ENCODE results near the gene ZNF768. TPM values are rescaled to one million over a fixed set of nuclear protein-coding genes. Genes with fewer than 3 reads are reported as not detected.

The ZNF768 gene
- total and polyA plus RNA-seq, 5 donors from 2014 or later = 0.40 to 4.0 (median 0.81) TPM

DNA sequence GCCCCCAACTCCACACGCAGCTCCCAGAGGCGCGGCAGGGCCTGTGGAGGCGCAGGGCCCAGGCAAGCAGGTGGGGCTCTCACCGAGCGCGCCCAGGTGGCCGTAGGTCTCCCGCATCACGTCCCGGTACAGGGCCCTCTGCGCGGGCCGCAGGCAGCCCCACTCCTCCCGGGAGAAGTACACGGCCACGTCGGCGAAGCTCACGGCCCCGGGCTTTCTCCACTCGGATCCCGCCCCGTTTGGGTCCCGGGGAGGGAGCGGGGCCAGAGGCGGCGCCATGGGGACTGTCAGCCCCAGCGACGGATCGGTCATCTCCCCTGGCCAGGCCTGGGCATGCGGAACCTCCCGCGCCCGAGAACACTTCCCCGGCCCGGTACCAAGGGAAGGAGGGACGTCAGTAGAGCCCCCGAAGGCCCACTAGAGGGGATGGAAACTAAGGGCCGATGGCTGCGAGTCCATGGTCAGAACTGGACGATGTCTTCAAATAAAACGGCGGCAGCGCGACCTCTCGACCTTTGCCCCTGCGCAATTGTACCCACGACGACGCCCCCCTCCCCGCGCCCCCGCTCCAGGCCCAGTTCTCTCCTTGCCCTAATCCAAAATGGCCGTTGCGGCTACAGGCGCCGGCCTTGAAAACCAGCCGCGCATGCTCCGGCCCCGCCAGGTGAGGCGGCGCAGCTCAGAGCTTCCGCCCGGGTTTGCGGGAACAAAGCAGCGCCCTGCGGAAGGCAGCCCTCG, 8.2 kb upstream of the ZNF768 start, which contains the start of gene ZNF747:
TSS of gene ZNF747 (minus strand) at position 491 of the 738 bp plus-strand sequence. CDS start at position 312, 179 bp downstream.
- no peaks in the 10 kb centered on the region for H3K9me3 Mint-ChIP-seq
- peak within 1 kb of the TSS; percentile 90 for H3K27ac ChIP-seq (ENCODE audit: insufficient read depth, low read length, poor library complexity, severe bottlenecking)
- H3K4me3 ChIP-seq (ENCODE audit: low read depth, low read length) = peak within 1 kb of the TSS; percentile 94
- H3K4me3 Mint-ChIP-seq = peak within 1 kb of the TSS; percentile 89 to 99 (median 96)
- peaks cover 32% of the 10 kb centered on the region for H3K4me1 ChIP-seq (ENCODE audit: control insufficient read depth, insufficient read depth, low read length, poor library complexity, severe bottlenecking)
- H3K36me3 ChIP-seq (ENCODE audit: control insufficient read depth, insufficient read depth, low read length) = peaks cover 5% of the 10 kb centered on the region
- no peaks in the 10 kb centered on the region for H3K9me3 ChIP-seq (ENCODE audit: control insufficient read depth in 2 of 2, low read length in 2 of 2)
- H3K27me3 Mint-ChIP-seq = no peaks in the 10 kb centered on the region
- peak; percentile 76 to 82 for ATAC-seq (ENCODE audit: low read depth in 2 of 2)
- H3K4me1 Mint-ChIP-seq = peaks cover 10 to 61% (median 25%) of the 10 kb centered on the region in 4 donors
- peaks cover 14% of the 10 kb centered on the region for H3K36me3 Mint-ChIP-seq
- peak within 1 kb of the TSS; percentile 96 to 99 (median 98) for H3K27ac Mint-ChIP-seq
- DNase-seq = peak; percentile 88 to 94 (median 91)
- no peaks in the 10 kb centered on the region for H3K27me3 ChIP-seq (ENCODE audit: control insufficient read depth, insufficient read depth, low read length)

GRCh38 chr16:30533748-30534367, 7.5 kb upstream of the ZNF768 start:
- Histone ChIP-seq H3K9me3 (ENCODE audit: control insufficient read depth in 2 of 2, low read length in 2 of 2) (no peaks in the 10 kb centered on the region), H3K27me3 (ENCODE audit: control insufficient read depth, insufficient read depth, low read length) (no peaks in the 10 kb centered on the region), H3K36me3 (ENCODE audit: control insufficient read depth, insufficient read depth, low read length) (peaks cover 5% of the 10 kb centered on the region), H3K4me3 (ENCODE audit: low read depth, low read length) (peak overlapping the region; percentile 44), H3K4me1 (ENCODE audit: control insufficient read depth, insufficient read depth, low read length, poor library complexity, severe bottlenecking) (peaks cover 33% of the 10 kb centered on the region), H3K27ac (ENCODE audit: insufficient read depth, low read length, poor library complexity, severe bottlenecking) (peak overlapping the region; percentile 90)
- DNase-seq (peak in 1 of 3 donors; percentile 44), ATAC-seq (ENCODE audit: low read depth in 2 of 2) (no peak)
- H3K4me3 Mint-ChIP-seq = peak overlapping the region; percentile 79 to 96 (median 90)
- H3K27me3 Mint-ChIP-seq = no peaks in the 10 kb centered on the region
- H3K36me3 Mint-ChIP-seq = peaks cover 14% of the 10 kb centered on the region
- no peaks in the 10 kb centered on the region for H3K9me3 Mint-ChIP-seq
- H3K4me1 Mint-ChIP-seq = peaks cover 10 to 61% (median 26%) of the 10 kb centered on the region in 4 donors
- H3K27ac Mint-ChIP-seq = peak overlapping the region; percentile 66 to 94 (median 77)

- peak overlapping the region; percentile 54 to 83 (median 76) for H3K4me3 Mint-ChIP-seq
- H3K27me3 Mint-ChIP-seq = no peaks in the 10 kb centered on the region
- Histone ChIP-seq H3K4me1 (ENCODE audit: control insufficient read depth, insufficient read depth, low read length, poor library complexity, severe bottlenecking) (peaks cover 37% of the 10 kb centered on the region), H3K36me3 (ENCODE audit: control insufficient read depth, insufficient read depth, low read length) (peaks cover 5% of the 10 kb centered on the region), H3K4me3 (ENCODE audit: low read depth, low read length) (no peak overlapping the region), H3K27me3 (ENCODE audit: control insufficient read depth, insufficient read depth, low read length) (no peaks in the 10 kb centered on the region), H3K27ac (ENCODE audit: insufficient read depth, low read length, poor library complexity, severe bottlenecking) (no peak overlapping the region), H3K9me3 (ENCODE audit: control insufficient read depth in 2 of 2, low read length in 2 of 2) (no peaks in the 10 kb centered on the region)
- peaks cover 14% of the 10 kb centered on the region for H3K36me3 Mint-ChIP-seq
- H3K27ac Mint-ChIP-seq = peak overlapping the region; percentile 59 to 77 (median 77)
- peaks cover 10 to 61% (median 29%) of the 10 kb centered on the region in 4 donors for H3K4me1 Mint-ChIP-seq
- ATAC-seq (ENCODE audit: low read depth in 2 of 2) = no peak
- DNase-seq = no peak
- H3K9me3 Mint-ChIP-seq = no peaks in the 10 kb centered on the region
Observed at GRCh38 chr16:30533146-30533522, 6.8 kb upstream of the ZNF768 start.

DNA sequence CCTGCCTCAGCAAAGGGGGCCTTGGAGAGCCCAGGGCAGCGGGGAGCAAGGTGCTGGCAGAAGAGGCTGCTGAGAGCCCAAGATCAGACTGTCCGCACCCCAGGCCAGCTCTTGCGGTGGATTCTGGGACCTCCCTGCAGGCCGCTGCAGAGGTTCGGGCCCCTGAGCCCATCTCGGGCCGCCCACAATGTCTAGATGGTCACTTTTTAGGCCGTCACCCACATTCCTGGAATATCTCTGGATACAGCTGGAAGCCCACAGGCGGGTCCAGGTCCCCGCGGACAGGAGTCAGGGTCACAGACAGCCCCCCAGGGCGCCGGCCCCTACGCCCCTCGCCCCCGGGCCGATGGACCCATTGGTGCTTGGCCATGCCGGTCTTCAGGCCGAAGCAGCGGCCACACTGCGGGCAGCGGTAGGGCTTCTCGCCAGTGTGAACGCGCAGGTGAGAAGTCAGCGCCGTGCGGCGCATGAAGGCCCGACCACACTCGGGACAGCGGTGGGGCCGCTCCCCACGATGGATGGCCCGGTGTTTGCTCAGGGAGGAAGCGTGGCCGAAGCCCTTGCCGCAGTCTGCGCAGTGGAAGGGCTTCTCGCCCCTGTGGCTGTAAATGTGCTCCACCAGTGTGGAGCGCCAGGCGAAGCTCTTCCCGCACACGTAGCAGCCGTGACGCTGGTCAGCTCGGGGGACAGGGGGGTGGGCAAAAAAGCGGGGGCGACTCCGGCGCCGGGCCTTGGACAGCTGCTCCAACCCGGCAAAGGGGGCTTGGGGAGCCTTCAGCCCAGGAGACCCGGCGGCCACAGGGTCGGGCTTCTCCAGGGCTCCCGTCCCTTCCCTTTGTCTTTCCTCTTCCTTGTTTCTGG, 6.1 kb upstream of the ZNF768 start:
- no peak overlapping the region for H3K27ac Mint-ChIP-seq

GRCh38 chr16:30530163-30531037, 4.0 kb upstream of the ZNF768 start:
- Histone ChIP-seq H3K36me3 (ENCODE audit: control insufficient read depth, insufficient read depth, low read length) (peaks cover 5% of the 10 kb centered on the region), H3K4me3 (ENCODE audit: low read depth, low read length) (no peak overlapping the region), H3K9me3 (ENCODE audit: control insufficient read depth in 2 of 2, low read length in 2 of 2) (no peaks in the 10 kb centered on the region), H3K27ac (ENCODE audit: insufficient read depth, low read length, poor library complexity, severe bottlenecking) (no peak overlapping the region), H3K4me1 (ENCODE audit: control insufficient read depth, insufficient read depth, low read length, poor library complexity, severe bottlenecking) (peaks cover 36% of the 10 kb centered on the region), H3K27me3 (ENCODE audit: control insufficient read depth, insufficient read depth, low read length) (no peaks in the 10 kb centered on the region)
- peak overlapping the region in 2 of 3 donors; percentile 64 to 89 for H3K27ac Mint-ChIP-seq
- H3K27me3 Mint-ChIP-seq = no peaks in the 10 kb centered on the region
- DNase-seq (peak in 1 of 3 donors; percentile 52), ATAC-seq (ENCODE audit: low read depth in 2 of 2) (no peak)
- peaks cover 0 to 2% (median 0%) of the 10 kb centered on the region in 7 donors for H3K9me3 Mint-ChIP-seq
- H3K4me1 Mint-ChIP-seq = peaks cover 7 to 50% (median 21%) of the 10 kb centered on the region in 4 donors
- H3K4me3 Mint-ChIP-seq = peak overlapping the region in 2 of 4 donors; percentile 33 to 89
- H3K36me3 Mint-ChIP-seq = peaks cover 9% of the 10 kb centered on the region

More for the DNA sequence above, 6.1 kb upstream of the ZNF768 start:
- H3K36me3 Mint-ChIP-seq = peaks cover 9% of the 10 kb centered on the region
- H3K9me3 ChIP-seq (ENCODE audit: control insufficient read depth in 2 of 2, low read length in 2 of 2) = no peaks in the 10 kb centered on the region
- no peak for ATAC-seq (ENCODE audit: low read depth in 2 of 2)
- no peak overlapping the region for H3K4me3 ChIP-seq (ENCODE audit: low read depth, low read length)
- no peak overlapping the region for H3K27ac ChIP-seq (ENCODE audit: insufficient read depth, low read length, poor library complexity, severe bottlenecking)
- peak overlapping the region; percentile 21 to 89 (median 55) for H3K4me3 Mint-ChIP-seq
- peaks cover 5% of the 10 kb centered on the region for H3K36me3 ChIP-seq (ENCODE audit: control insufficient read depth, insufficient read depth, low read length)
- DNase-seq = no peak
- peaks cover 16 to 61% (median 31%) of the 10 kb centered on the region in 4 donors for H3K4me1 Mint-ChIP-seq
- peaks cover 42% of the 10 kb centered on the region for H3K4me1 ChIP-seq (ENCODE audit: control insufficient read depth, insufficient read depth, low read length, poor library complexity, severe bottlenecking)
- no peaks in the 10 kb centered on the region for H3K27me3 Mint-ChIP-seq
- no peaks in the 10 kb centered on the region for H3K9me3 Mint-ChIP-seq
- H3K27me3 ChIP-seq (ENCODE audit: control insufficient read depth, insufficient read depth, low read length) = no peaks in the 10 kb centered on the region

- H3K4me1 Mint-ChIP-seq = peaks cover 7 to 44% (median 16%) of the 10 kb centered on the region in 4 donors
Observed at GRCh38 chr16:30528799-30529457, 2.6 kb upstream of the ZNF768 start.

More at GRCh38 chr16:30528799-30529457, 2.6 kb upstream of the ZNF768 start:
- H3K9me3 ChIP-seq (ENCODE audit: control insufficient read depth in 2 of 2, low read length in 2 of 2) = no peaks in the 10 kb centered on the region
- Mint-ChIP-seq H3K27ac (peak overlapping the region in 2 of 3 donors; percentile 72 to 94), H3K27me3 (no peaks in the 10 kb centered on the region), H3K9me3 (peaks cover 0 to 2% (median 0%) of the 10 kb centered on the region in 7 donors), H3K4me3 (peak overlapping the region; percentile 36 to 89 (median 75)), H3K36me3 (peaks cover 9% of the 10 kb centered on the region)
- no peak for ATAC-seq (ENCODE audit: low read depth in 2 of 2)
- H3K36me3 ChIP-seq (ENCODE audit: control insufficient read depth, insufficient read depth, low read length) = peaks cover 5% of the 10 kb centered on the region
- no peak for DNase-seq
- no peak overlapping the region for H3K4me3 ChIP-seq (ENCODE audit: low read depth, low read length)
- peak overlapping the region; percentile 47 for H3K27ac ChIP-seq (ENCODE audit: insufficient read depth, low read length, poor library complexity, severe bottlenecking)
- peaks cover 25% of the 10 kb centered on the region for H3K4me1 ChIP-seq (ENCODE audit: control insufficient read depth, insufficient read depth, low read length, poor library complexity, severe bottlenecking)
- no peaks in the 10 kb centered on the region for H3K27me3 ChIP-seq (ENCODE audit: control insufficient read depth, insufficient read depth, low read length)

Data from CD4-positive, CD25-positive, alpha-beta regulatory T cell (primary cell).